GM12878 (cell line): ENCODE data around the gene GPR179. TPM values are rescaled to one million over a fixed set of nuclear protein-coding genes. Genes with fewer than 3 reads are reported as not detected.

ENCODE experiments used
- ATF7 ChIP-seq: fragments of 450-650 bp; IDR thresholded peaks from 2 replicates; pipeline ENCODE4 v1.6.1; 2016; ENCODE audit warnings: low read depth, mild to moderate bottlenecking
- CHD1 ChIP-seq: IDR thresholded peaks from 2 replicates; pipeline ENCODE4 v1.6.1; 2012; ENCODE audit warnings: low read depth, low read length, improper control_type of control experiment
- CREM ChIP-seq: IDR thresholded peaks from 2 replicates; pipeline ENCODE4 v1.6.1; 2014; ENCODE audit warnings: antibody characterized with exemption, low read depth
- EZH2 ChIP-seq: IDR thresholded peaks from 2 replicates; pipeline ENCODE4 v1.6.1; 2012; ENCODE audit warnings: low read depth, mild to moderate bottlenecking, control low read depth, inconsistent platforms, low read length, borderline replicate concordance; ENCODE audit not compliant: control insufficient read depth
- HCFC1 ChIP-seq: fragments of 150-350 bp; IDR thresholded peaks from 2 replicates; pipeline ENCODE4 v1.6.1; 2014; ENCODE audit warnings: low read length
- KLF5 ChIP-seq: fragments of 450-650 bp; IDR thresholded peaks from 2 replicates; pipeline ENCODE4 v1.6.1; 2014; ENCODE audit warnings: mild to moderate bottlenecking; ENCODE audit not compliant: partially characterized antibody
- NBN ChIP-seq: fragments of 450-650 bp; IDR thresholded peaks from 2 replicates; pipeline ENCODE4 v1.6.1; 2016
- PML ChIP-seq: IDR thresholded peaks from 2 replicates; pipeline ENCODE4 v1.6.1; 2012; ENCODE audit warnings: low read length, inconsistent platforms
- POLR2AphosphoS5 ChIP-seq: IDR thresholded peaks from 2 replicates; pipeline ENCODE4 v1.6.1; 2011; ENCODE audit warnings: mild to moderate bottlenecking, low read length, inconsistent platforms
- SPI1 ChIP-seq: IDR thresholded peaks from 2 replicates; pipeline ENCODE4 v1.6.1; 2011; ENCODE audit warnings: low read depth, mild to moderate bottlenecking, low read length, moderate library complexity, borderline replicate concordance; ENCODE audit not compliant: insufficient read depth
- SREBF2 ChIP-seq: IDR thresholded peaks from 2 replicates; pipeline ENCODE4 v1.6.1; 2012; ENCODE audit warnings: mild to moderate bottlenecking, low read length
- WRNIP1 ChIP-seq: IDR thresholded peaks from 2 replicates; pipeline ENCODE4 v1.6.1; 2011; ENCODE audit warnings: low read depth, low read length, improper control_type of control experiment, borderline replicate concordance
- YBX1 ChIP-seq: fragments of 450-650 bp; IDR thresholded peaks from 2 replicates; pipeline ENCODE4 v1.6.1; 2016; ENCODE audit warnings: antibody characterized with exemption
- ZNF24 ChIP-seq: fragments of 450-650 bp; IDR thresholded peaks from 2 replicates; pipeline ENCODE4 v1.6.1; 2017; ENCODE audit warnings: antibody characterized with exemption, mild to moderate bottlenecking
- polyA plus RNA-seq, 11 experiments: library from polyadenylated mRNA; depleted of rRNA in 4 of 11; unstranded in 6 of 11; stranded (reverse) in 5 of 11; fragments of >200 nt; fragmentation: Nextera tagmentation in 4 of 11; fragmentation: Illumina TruSeq in 1 of 11; extraction: Ambion mirVana in 4 of 11; extraction: Trizol in 1 of 11; gene quantifications; 1 replicate in 1 of 11; 2 replicates in 10 of 11; pipeline versions ENCODE4 v1.2.1 to v1.2.3, GENCODE V29; 2011 to 2016; ENCODE audit warnings: inconsistent platforms in 2 of 11, missing spikeins in 2 of 11, low read depth in 1 of 11
- total RNA-seq, 4 experiments: library from RNA; depleted of rRNA in 3 of 4; stranded (reverse); fragments of >200 nt in 3 of 4; fragmentation: Illumina TruSeq in 1 of 4; extraction: Trizol in 1 of 4; gene quantifications; 2 replicates each; pipeline versions ENCODE4 v1.2.1 to v1.2.3, GENCODE V29; 2013 to 2021
- TF ChIP-seq, protein P1 (sequence below): IDR thresholded peaks from 2 replicates; pipeline ENCODE4 v1.6.1; 2012; ENCODE audit warnings: low read depth, low read length, improper control_type of control experiment
- TF ChIP-seq, protein P2 (sequence below): IDR thresholded peaks from 2 replicates; pipeline ENCODE4 v1.6.1; 2011; ENCODE audit warnings: low read depth, low read length, improper control_type of control experiment, borderline replicate concordance
- TF ChIP-seq, protein P3 (sequence below): fragments of 450-650 bp; IDR thresholded peaks from 2 replicates; pipeline ENCODE4 v1.6.1; 2017; ENCODE audit warnings: low read depth, mild to moderate bottlenecking, moderate library complexity
- TF ChIP-seq, protein P4 (sequence below): IDR thresholded peaks from 2 replicates; pipeline ENCODE4 v1.6.1; 2012; ENCODE audit warnings: mild to moderate bottlenecking, low read depth, low read length
- TF ChIP-seq, protein P5 (sequence below): fragments of 450-650 bp; IDR thresholded peaks from 2 replicates; pipeline ENCODE4 v1.6.1; 2017; ENCODE audit warnings: mild to moderate bottlenecking

The GPR179 gene
- total and polyA plus RNA-seq, 10 of the 15 experiments (the other 5 are each of a cell fraction or from before 2014, with no cell fraction given): under 0.01 to 0.08 (median 0.01) TPM; not detected in 3

DNA sequence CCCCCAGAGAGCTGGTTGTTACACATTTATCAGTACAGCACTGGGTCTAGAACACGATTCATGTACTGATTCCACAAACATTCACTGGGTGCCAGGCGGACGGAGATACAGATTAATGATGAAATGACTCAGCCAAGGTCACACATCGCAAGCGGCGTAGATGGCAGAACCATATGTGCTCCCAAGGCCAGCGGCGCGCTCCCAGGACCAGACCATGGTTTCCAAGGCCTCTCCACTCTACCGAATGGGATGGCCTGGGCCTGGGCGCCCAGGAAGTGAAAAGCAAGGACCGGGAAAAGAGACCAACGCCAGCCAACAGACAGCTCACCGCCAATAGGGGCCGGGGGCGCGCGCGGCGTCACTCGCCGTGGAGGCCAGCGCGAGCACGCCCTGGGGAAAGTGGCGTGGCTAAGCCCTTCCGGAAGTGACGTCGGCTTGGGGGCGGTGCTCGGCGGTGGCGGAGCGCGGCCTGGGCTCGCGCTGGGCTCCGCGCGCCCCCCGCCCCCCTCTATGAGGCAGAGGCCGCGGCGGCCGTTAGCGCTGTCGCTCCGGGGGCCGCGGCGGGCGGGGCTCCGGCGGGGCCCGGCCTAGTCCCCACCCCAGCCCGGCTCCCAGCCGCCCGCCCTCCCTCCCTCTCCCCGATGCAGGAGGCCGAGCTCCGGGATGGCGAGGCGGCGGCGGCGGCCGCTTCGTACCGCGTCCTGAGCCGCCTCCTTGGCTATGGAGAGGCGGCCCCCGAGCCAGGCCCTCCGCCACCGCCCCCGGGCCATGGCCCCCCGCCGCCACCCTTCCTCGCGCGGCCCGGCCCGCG lies 7.9 kb upstream of the GPR179 start, which contains the start of gene SOCS7 (continued):
- no peak for TF ChIP-seq ZNF24
- peak; percentile 80 for TF ChIP-seq NBN
- TF ChIP-seq CREM: peak; percentile 76
- TF ChIP-seq SREBF2: no peak
- no peak for TF ChIP-seq SPI1
- TF ChIP-seq, protein P1, sequence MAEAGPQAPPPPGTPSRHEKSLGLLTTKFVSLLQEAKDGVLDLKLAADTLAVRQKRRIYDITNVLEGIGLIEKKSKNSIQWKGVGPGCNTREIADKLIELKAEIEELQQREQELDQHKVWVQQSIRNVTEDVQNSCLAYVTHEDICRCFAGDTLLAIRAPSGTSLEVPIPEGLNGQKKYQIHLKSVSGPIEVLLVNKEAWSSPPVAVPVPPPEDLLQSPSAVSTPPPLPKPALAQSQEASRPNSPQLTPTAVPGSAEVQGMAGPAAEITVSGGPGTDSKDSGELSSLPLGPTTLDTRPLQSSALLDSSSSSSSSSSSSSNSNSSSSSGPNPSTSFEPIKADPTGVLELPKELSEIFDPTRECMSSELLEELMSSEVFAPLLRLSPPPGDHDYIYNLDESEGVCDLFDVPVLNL: no peak; the same call in 1 of the 2 replicates
- TF ChIP-seq KLF5: peak; percentile 60
- TF ChIP-seq HCFC1: 0 out of 2 replicates have a peak, but pooled peaks have one; percentile 30
- TF ChIP-seq WRNIP1: no peak
- peak; percentile 42; the same call in 1 of the 2 replicates for TF ChIP-seq PML
- TF ChIP-seq, protein P2, sequence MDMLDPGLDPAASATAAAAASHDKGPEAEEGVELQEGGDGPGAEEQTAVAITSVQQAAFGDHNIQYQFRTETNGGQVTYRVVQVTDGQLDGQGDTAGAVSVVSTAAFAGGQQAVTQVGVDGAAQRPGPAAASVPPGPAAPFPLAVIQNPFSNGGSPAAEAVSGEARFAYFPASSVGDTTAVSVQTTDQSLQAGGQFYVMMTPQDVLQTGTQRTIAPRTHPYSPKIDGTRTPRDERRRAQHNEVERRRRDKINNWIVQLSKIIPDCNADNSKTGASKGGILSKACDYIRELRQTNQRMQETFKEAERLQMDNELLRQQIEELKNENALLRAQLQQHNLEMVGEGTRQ: no peak
- peak; percentile 85 for TF ChIP-seq POLR2AphosphoS5
- TF ChIP-seq, protein P3, sequence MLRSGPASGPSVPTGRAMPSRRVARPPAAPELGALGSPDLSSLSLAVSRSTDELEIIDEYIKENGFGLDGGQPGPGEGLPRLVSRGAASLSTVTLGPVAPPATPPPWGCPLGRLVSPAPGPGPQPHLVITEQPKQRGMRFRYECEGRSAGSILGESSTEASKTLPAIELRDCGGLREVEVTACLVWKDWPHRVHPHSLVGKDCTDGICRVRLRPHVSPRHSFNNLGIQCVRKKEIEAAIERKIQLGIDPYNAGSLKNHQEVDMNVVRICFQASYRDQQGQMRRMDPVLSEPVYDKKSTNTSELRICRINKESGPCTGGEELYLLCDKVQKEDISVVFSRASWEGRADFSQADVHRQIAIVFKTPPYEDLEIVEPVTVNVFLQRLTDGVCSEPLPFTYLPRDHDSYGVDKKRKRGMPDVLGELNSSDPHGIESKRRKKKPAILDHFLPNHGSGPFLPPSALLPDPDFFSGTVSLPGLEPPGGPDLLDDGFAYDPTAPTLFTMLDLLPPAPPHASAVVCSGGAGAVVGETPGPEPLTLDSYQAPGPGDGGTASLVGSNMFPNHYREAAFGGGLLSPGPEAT: 0 out of 2 replicates have a peak, but pooled peaks have one; percentile 39
- TF ChIP-seq CHD1: no peak; the same call in 1 of the 2 replicates
- TF ChIP-seq, protein P4, sequence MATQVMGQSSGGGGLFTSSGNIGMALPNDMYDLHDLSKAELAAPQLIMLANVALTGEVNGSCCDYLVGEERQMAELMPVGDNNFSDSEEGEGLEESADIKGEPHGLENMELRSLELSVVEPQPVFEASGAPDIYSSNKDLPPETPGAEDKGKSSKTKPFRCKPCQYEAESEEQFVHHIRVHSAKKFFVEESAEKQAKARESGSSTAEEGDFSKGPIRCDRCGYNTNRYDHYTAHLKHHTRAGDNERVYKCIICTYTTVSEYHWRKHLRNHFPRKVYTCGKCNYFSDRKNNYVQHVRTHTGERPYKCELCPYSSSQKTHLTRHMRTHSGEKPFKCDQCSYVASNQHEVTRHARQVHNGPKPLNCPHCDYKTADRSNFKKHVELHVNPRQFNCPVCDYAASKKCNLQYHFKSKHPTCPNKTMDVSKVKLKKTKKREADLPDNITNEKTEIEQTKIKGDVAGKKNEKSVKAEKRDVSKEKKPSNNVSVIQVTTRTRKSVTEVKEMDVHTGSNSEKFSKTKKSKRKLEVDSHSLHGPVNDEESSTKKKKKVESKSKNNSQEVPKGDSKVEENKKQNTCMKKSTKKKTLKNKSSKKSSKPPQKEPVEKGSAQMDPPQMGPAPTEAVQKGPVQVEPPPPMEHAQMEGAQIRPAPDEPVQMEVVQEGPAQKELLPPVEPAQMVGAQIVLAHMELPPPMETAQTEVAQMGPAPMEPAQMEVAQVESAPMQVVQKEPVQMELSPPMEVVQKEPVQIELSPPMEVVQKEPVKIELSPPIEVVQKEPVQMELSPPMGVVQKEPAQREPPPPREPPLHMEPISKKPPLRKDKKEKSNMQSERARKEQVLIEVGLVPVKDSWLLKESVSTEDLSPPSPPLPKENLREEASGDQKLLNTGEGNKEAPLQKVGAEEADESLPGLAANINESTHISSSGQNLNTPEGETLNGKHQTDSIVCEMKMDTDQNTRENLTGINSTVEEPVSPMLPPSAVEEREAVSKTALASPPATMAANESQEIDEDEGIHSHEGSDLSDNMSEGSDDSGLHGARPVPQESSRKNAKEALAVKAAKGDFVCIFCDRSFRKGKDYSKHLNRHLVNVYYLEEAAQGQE: no peak
- TF ChIP-seq, protein P5, sequence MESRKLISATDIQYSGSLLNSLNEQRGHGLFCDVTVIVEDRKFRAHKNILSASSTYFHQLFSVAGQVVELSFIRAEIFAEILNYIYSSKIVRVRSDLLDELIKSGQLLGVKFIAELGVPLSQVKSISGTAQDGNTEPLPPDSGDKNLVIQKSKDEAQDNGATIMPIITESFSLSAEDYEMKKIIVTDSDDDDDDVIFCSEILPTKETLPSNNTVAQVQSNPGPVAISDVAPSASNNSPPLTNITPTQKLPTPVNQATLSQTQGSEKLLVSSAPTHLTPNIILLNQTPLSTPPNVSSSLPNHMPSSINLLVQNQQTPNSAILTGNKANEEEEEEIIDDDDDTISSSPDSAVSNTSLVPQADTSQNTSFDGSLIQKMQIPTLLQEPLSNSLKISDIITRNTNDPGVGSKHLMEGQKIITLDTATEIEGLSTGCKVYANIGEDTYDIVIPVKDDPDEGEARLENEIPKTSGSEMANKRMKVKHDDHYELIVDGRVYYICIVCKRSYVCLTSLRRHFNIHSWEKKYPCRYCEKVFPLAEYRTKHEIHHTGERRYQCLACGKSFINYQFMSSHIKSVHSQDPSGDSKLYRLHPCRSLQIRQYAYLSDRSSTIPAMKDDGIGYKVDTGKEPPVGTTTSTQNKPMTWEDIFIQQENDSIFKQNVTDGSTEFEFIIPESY: no peak
- TF ChIP-seq EZH2: no peak
- TF ChIP-seq YBX1: no peak
- 0 out of 2 replicates have a peak, but pooled peaks have one; percentile 23 for TF ChIP-seq ATF7
